Measurements from ENCODE around the gene ITGA3.

ITGA3 gene

DNA sequence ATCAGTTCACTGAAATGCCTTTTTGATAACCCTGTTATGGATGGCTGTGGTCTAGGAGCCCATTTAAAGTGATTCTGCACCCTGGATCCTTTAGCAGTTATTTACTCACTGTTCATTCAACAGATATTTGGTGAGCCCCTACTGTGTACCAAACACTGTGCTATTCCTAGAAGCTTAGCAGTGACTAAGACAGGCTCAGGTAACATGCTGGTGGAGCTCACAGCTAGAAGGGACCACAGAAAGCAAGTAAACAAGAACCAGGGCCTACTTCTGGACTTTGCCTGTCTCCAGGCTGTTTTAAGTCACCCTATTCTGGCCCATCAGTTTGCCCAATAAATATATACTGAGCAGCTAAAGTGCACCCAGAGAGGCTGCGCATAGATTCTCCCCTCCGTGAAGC lies 11.1 kb downstream of the ITGA3 start:
- in situ Hi-C loops (cut with HindIII; ENCODE audit: low sequenced_read_pairs) = no loop called here

- in situ Hi-C loops (cut with HindIII; ENCODE audit: low sequenced_read_pairs) = no loop called here
Observed at GRCh38 chr17:50067996-50068395, 12.1 kb downstream of the ITGA3 start.

GRCh38 chr17:50070908-50071680 lies 15.2 kb downstream of the ITGA3 start:
- in situ Hi-C loops (cut with HindIII; ENCODE audit: low sequenced_read_pairs) = no loop called here

- in situ Hi-C loops (cut with HindIII; ENCODE audit: low sequenced_read_pairs) = no loop called here
Observed at GRCh38 chr17:50071692-50072091, 15.8 kb downstream of the ITGA3 start.

- in situ Hi-C loops (cut with HindIII; ENCODE audit: low sequenced_read_pairs) = no loop called here
Observed at GRCh38 chr17:50072130-50072529, 16.2 kb downstream of the ITGA3 start.

DNA sequence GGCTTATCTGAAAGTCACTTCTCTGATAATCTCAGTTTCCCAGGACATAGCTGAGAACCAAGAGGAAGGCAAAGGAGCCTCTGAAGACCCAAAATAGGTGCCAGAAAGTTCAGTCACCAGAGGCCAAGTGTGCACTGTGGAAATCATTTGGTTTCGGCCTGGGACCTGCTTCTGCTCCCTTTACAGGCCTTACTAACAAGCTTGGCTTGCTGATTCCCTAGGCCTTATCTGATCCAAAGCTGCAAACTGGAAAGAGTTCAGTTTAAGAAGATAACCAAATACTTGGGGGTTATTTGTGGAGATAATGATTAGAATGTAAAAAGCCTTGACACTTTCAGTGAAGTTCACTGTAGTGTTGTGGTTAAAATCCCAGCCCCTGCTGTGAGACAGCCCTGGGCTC lies 17.0 kb downstream of the ITGA3 start:
- in situ Hi-C loops (cut with HindIII; ENCODE audit: low sequenced_read_pairs) = no loop called here

- in situ Hi-C loops (cut with HindIII; ENCODE audit: low sequenced_read_pairs) = no loop called here
Observed at GRCh38 chr17:50074227-50074626, 18.3 kb downstream of the ITGA3 start.

- in situ Hi-C loops (cut with HindIII; ENCODE audit: low sequenced_read_pairs) = loop anchor here (5.0 kb wide), 2 partner anchors 57 to 78 kb away; partner anchors contain the start of genes DLX3 and SAMD14
Observed at GRCh38 chr17:50075446-50076032, 19.6 kb downstream of the ITGA3 start.

- in situ Hi-C loops (cut with HindIII; ENCODE audit: low sequenced_read_pairs) = loop anchor here (5.0 kb wide), 2 partner anchors 56 to 79 kb away; partner anchors contain the start of genes DLX3 and SAMD14
Observed at GRCh38 chr17:50076221-50076590, 20.3 kb downstream of the ITGA3 start.

- in situ Hi-C loops (cut with HindIII; ENCODE audit: low sequenced_read_pairs) = loop anchor here (5.0 kb wide), 2 partner anchors 56 to 79 kb away; partner anchors contain the start of genes DLX3 and SAMD14
Observed at GRCh38 chr17:50076591-50077235, 20.8 kb downstream of the ITGA3 start.

DNA sequence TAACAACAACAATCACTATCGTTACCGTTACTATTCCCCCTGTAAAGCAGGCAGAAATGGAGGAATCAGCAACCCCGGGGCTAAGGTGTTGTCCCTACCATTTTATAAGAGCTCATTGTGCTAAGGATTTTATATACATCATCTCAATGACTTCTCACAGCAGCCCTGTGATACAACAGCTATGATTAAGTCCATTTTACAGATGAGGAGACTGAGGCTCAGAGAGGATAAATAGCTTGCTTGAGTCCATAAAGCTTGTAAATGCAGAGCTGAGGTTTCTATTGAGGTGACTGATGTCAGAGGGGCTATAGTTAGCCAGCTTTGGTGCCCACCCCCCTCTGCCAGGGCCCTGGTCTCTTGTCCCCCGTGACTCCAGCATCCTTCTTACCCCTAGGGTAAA lies 22.5 kb downstream of the ITGA3 start:
- in situ Hi-C loops (cut with HindIII; ENCODE audit: low sequenced_read_pairs) = loop anchor here (5.0 kb wide), 2 partner anchors 54 to 81 kb away; partner anchors contain the start of genes DLX3 and SAMD14

DNA sequence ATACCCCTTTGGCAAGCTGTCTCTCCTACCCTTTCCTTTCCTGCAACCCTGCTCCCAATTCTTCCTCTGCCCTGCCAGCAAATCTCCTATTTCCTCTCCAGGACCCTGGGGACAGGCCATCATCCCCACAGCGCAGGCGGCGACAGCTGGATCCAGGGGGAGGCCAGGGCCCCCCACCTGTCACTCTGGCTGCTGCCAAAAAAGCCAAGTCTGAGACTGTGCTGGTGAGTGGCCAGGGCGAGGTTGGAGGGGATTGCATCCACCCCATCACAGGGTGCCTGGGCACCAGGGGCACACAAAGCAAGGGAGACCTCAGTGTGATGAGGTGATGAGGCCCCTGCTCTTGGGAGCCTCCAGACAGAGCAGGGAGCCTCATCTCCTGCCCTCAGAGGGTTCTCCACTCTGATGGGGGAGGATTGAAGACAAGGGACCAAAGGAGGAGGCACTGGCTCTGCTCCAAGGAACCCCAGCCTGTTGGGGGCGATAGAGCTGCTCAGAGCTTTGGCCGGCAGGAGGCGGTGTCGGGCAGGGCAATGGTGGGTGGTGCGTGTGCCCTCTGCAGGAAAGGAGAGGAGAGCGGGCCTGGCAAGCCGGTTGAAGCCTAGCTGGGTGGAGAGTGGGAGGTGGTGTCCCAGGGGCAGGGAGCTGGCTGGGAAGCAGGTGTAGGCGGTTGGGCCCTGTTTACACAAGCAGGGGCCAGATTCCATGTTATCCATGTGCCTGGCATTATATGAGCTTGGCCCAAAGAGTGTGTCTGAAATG lies 23.6 kb downstream of the ITGA3 start:
- in situ Hi-C loops (cut with HindIII; ENCODE audit: low sequenced_read_pairs) = loop anchor here (5.0 kb wide), 2 partner anchors 53 to 82 kb away; partner anchors contain the start of genes DLX3 and SAMD14

DNA sequence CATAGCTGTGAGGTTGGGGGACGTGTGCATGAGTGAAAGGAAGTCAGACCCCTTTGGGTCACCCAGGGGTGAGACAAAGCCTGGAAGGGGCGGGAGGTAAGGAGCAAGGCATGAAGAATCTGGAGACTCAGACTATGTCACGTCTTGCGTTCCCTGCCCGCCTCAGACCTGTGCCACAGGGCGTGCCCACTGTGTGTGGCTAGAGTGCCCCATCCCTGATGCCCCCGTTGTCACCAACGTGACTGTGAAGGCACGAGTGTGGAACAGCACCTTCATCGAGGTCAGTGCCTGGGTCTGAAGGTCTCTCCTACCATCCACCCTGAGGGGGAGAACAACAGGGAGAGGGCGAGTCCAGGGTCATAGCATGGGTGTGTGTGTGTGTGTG lies 24.2 kb downstream of the ITGA3 start:
- in situ Hi-C loops (cut with HindIII; ENCODE audit: low sequenced_read_pairs) = no loop called here

GRCh38 chr17:50080827-50081226 lies 24.9 kb downstream of the ITGA3 start:
- in situ Hi-C loops (cut with HindIII; ENCODE audit: low sequenced_read_pairs) = no loop called here

GRCh38 chr17:50081757-50082156 lies 25.8 kb downstream of the ITGA3 start:
- in situ Hi-C loops (cut with HindIII; ENCODE audit: low sequenced_read_pairs) = no loop called here

DNA sequence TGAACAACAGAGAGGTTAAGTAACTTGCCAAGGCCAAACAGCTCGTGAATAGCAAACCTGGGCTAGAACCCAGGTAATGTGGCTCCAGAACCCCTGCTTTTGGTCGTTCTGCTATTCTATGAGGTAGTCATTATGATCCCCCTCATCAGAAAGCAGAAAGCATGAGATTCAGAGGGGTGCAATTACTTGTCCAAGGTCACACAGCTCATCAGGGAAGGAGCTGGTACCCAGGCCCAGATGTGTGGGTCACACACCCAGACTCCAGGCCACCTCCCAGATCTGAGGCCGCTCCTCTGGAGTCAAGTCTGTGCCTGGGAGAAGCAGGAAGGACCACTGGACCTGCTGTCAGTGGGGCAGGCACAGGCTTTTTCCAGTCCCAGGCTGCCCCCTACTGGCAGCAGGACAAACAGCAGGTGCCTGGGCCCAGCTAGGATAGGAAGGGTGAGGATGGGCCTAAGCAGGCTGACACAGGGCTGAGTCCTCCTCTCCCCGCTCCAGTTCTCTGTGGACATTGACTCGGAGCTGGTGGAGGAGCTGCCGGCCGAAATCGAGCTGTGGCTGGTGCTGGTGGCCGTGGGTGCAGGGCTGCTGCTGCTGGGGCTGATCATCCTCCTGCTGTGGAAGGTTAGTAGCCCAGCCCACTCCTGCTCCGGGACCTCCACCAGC lies 31.5 kb downstream of the ITGA3 start:
- in situ Hi-C loops (cut with HindIII; ENCODE audit: low sequenced_read_pairs) = no loop called here

GRCh38 chr17:50087912-50088405 lies 32.0 kb downstream of the ITGA3 start:
- in situ Hi-C loops (cut with HindIII; ENCODE audit: low sequenced_read_pairs) = no loop called here

DNA sequence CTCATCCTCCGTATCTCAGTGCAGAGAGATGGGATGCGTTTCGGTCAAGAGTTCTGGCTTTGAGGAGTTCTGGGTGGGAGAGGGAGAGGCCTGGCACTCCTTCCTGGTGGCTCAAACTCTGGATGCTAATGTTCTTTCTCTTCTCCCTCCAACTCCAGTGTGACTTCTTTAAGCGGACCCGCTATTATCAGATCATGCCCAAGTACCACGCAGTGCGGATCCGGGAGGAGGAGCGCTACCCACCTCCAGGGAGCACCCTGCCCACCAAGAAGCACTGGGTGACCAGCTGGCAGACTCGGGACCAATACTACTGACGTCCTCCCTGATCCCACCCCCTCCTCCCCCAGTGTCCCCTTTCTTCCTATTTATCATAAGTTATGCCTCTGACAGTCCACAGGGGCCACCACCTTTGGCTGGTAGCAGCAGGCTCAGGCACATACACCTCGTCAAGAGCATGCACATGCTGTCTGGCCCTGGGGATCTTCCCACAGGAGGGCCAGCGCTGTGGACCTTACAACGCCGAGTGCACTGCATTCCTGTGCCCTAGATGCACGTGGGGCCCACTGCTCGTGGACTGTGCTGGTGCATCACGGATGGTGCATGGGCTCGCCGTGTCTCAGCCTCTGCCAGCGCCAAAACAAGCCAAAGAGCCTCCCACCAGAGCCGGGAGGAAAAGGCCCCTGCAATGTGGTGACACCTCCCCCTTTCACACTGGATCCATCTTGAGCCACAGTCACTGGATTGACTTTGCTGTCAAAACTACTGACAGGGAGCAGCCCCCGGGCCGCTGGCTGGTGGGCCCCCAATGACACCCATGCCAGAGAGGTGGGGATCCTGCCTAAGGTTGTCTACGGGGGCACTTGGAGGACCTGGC lies 33.3 kb downstream of the ITGA3 start:
- in situ Hi-C loops (cut with HindIII; ENCODE audit: low sequenced_read_pairs) = no loop called here

DNA sequence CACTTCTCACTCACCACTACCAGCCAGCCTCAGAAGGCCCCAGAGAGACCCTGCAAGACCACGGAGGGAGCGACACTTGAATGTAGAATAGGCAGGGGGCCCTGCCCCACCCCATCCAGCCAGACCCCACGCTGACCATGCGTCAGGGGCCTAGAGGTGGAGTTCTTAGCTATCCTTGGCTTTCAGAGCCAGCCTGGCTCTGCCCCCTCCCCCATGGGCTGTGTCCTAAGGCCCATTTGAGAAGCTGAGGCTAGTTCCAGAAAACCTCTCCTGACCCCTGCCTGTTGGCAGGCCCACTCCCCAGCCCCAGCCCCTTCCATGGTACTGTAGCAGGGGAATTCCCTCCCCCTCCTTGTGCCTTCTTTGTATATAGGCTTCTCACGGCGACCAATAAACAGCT lies 34.2 kb downstream of the ITGA3 start:
- in situ Hi-C loops (cut with HindIII; ENCODE audit: low sequenced_read_pairs) = no loop called here
